ENCODE data around the gene KIF5B.

- TF ChIP-seq, protein P1, sequence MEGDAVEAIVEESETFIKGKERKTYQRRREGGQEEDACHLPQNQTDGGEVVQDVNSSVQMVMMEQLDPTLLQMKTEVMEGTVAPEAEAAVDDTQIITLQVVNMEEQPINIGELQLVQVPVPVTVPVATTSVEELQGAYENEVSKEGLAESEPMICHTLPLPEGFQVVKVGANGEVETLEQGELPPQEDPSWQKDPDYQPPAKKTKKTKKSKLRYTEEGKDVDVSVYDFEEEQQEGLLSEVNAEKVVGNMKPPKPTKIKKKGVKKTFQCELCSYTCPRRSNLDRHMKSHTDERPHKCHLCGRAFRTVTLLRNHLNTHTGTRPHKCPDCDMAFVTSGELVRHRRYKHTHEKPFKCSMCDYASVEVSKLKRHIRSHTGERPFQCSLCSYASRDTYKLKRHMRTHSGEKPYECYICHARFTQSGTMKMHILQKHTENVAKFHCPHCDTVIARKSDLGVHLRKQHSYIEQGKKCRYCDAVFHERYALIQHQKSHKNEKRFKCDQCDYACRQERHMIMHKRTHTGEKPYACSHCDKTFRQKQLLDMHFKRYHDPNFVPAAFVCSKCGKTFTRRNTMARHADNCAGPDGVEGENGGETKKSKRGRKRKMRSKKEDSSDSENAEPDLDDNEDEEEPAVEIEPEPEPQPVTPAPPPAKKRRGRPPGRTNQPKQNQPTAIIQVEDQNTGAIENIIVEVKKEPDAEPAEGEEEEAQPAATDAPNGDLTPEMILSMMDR (IDR thresholded peaks at IDR 0.05; ENCODE audit: insufficient read depth, low read length), result no peak
- TF ChIP-seq POLR2AphosphoS5 (IDR thresholded peaks at IDR 0.05; ENCODE audit: low read depth), result no peak
- TF ChIP-seq, protein P2, sequence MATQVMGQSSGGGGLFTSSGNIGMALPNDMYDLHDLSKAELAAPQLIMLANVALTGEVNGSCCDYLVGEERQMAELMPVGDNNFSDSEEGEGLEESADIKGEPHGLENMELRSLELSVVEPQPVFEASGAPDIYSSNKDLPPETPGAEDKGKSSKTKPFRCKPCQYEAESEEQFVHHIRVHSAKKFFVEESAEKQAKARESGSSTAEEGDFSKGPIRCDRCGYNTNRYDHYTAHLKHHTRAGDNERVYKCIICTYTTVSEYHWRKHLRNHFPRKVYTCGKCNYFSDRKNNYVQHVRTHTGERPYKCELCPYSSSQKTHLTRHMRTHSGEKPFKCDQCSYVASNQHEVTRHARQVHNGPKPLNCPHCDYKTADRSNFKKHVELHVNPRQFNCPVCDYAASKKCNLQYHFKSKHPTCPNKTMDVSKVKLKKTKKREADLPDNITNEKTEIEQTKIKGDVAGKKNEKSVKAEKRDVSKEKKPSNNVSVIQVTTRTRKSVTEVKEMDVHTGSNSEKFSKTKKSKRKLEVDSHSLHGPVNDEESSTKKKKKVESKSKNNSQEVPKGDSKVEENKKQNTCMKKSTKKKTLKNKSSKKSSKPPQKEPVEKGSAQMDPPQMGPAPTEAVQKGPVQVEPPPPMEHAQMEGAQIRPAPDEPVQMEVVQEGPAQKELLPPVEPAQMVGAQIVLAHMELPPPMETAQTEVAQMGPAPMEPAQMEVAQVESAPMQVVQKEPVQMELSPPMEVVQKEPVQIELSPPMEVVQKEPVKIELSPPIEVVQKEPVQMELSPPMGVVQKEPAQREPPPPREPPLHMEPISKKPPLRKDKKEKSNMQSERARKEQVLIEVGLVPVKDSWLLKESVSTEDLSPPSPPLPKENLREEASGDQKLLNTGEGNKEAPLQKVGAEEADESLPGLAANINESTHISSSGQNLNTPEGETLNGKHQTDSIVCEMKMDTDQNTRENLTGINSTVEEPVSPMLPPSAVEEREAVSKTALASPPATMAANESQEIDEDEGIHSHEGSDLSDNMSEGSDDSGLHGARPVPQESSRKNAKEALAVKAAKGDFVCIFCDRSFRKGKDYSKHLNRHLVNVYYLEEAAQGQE (IDR thresholded peaks at IDR 0.05; ENCODE audit: insufficient replicate concordance, low read depth), result no peak
Observed at GRCh38 chr10:32031424-32031823, 24.8 kb downstream of the KIF5B start.

Data from HL-60 (cell line).